Smooth muscle cell (in vitro differentiated cells): ENCODE measurements around the gene ADAR. TPM values are rescaled to one million over a fixed set of nuclear protein-coding genes. Genes with fewer than 3 reads are reported as not detected.

ENCODE experiments used
- DNase-seq: peaks from one replicate; lab custom pipeline; 2025; ENCODE audit not compliant: unreplicated experiment; lab: John Stamatoyannopoulos, UW
- H2AFZ ChIP-seq: fragments of 200-600 bp; sonication (generic); 2 replicates; pipeline ENCODE4 v1.6.0; 2016; ENCODE audit warnings: antibody characterized with exemption, low read depth, mild to moderate bottlenecking
- H3F3A ChIP-seq: fragments of 200-600 bp; sonication (generic); 2 replicates; pipeline ENCODE4 v1.6.0; 2017; ENCODE audit warnings: antibody characterized with exemption, low read depth
- H3K27ac ChIP-seq: fragments of 200-600 bp; sonication (generic); 2 replicates; pipeline ENCODE4 v1.5.1; 2016; ENCODE audit warnings: low read depth, mild to moderate bottlenecking
- H3K27me3 ChIP-seq: fragments of 200-600 bp; sonication (generic); 2 replicates; pipeline ENCODE4 v1.6.1; 2016; ENCODE audit warnings: low read depth, mild to moderate bottlenecking
- H3K36me3 ChIP-seq: fragments of 200-600 bp; sonication (generic); 2 replicates; pipeline ENCODE4 v1.5.1; 2016; ENCODE audit warnings: low read depth
- H3K4me1 ChIP-seq: fragments of 200-600 bp; sonication (generic); 2 replicates; pipeline ENCODE4 v1.5.1; 2016; ENCODE audit warnings: low read depth
- H3K4me2 ChIP-seq: fragments of 200-600 bp; sonication (generic); 2 replicates; pipeline ENCODE4 v1.6.0; 2016; ENCODE audit warnings: mild to moderate bottlenecking
- H3K4me3 ChIP-seq: fragments of 200-600 bp; sonication (generic); 2 replicates; pipeline ENCODE4 v1.5.1; 2016; ENCODE audit warnings: mild to moderate bottlenecking
- H3K79me2 ChIP-seq: fragments of 200-600 bp; sonication (generic); 2 replicates; pipeline ENCODE4 v1.6.0; 2016; ENCODE audit warnings: low read depth, mild to moderate bottlenecking
- H3K9ac ChIP-seq: fragments of 200-600 bp; sonication (generic); 2 replicates; pipeline ENCODE4 v1.6.0; 2016; ENCODE audit warnings: low read depth
- H3K9me3 ChIP-seq: fragments of 200-600 bp; sonication (generic); replicated peaks from 2 replicates; pipeline ENCODE4 v1.5.1; 2016; ENCODE audit warnings: low read depth
- H4K20me1 ChIP-seq: fragments of 200-600 bp; sonication (generic); 2 replicates; pipeline ENCODE4 v1.6.0; 2016; ENCODE audit warnings: low read depth
- WGBS: methylation state at CpG from one replicate; pipeline ENCODE4 v1.1.7; 2016; ENCODE audit warnings: low lambda C conversion rate; 5-methylcytosine and 5-hydroxymethylcytosine counted together
- polyA plus RNA-seq: library from polyadenylated mRNA; unstranded; fragments of >200 nt; fragmentation: Nextera tagmentation; extraction: Ambion mirVana; gene quantifications from 2 replicates; pipeline ENCODE4 v1.2.1, GENCODE V29; 2016
- total RNA-seq: library from RNA; depleted of rRNA; stranded (reverse); fragments of >200 nt; gene quantifications from 2 replicates; pipeline ENCODE4 v1.2.3, GENCODE V29; 2014
- TF ChIP-seq, protein P1 (sequence below): fragments of 200-600 bp; sonication (generic); IDR thresholded peaks from 2 replicates; pipeline ENCODE4 v1.5.1; 2017; ENCODE audit warnings: borderline replicate concordance, mild to moderate bottlenecking, antibody characterized with exemption; ENCODE audit not compliant: insufficient read depth, poor library complexity, severe bottlenecking

Gene ADAR
- total and polyA plus RNA-seq, 2 experiments from 2014 or later: 39.1 to 80.6 TPM

GRCh38 chr1:154614247-154614646, 6.3 kb upstream of the ADAR start:
- WGBS: 96% methylated on average over 4 of the region's 4 CpGs
- H3K4me1 ChIP-seq: peaks cover 3% of the 10 kb centered on the region
- H3F3A ChIP-seq: peaks cover 12% of the 10 kb centered on the region
- no peak overlapping the region for H2AFZ ChIP-seq
- H3K27ac ChIP-seq: no peak overlapping the region
- H4K20me1 ChIP-seq: peaks cover 93% of the 10 kb centered on the region
- TF ChIP-seq, protein P1, sequence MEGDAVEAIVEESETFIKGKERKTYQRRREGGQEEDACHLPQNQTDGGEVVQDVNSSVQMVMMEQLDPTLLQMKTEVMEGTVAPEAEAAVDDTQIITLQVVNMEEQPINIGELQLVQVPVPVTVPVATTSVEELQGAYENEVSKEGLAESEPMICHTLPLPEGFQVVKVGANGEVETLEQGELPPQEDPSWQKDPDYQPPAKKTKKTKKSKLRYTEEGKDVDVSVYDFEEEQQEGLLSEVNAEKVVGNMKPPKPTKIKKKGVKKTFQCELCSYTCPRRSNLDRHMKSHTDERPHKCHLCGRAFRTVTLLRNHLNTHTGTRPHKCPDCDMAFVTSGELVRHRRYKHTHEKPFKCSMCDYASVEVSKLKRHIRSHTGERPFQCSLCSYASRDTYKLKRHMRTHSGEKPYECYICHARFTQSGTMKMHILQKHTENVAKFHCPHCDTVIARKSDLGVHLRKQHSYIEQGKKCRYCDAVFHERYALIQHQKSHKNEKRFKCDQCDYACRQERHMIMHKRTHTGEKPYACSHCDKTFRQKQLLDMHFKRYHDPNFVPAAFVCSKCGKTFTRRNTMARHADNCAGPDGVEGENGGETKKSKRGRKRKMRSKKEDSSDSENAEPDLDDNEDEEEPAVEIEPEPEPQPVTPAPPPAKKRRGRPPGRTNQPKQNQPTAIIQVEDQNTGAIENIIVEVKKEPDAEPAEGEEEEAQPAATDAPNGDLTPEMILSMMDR: no peak
- H3K9me3 ChIP-seq: no peaks in the 10 kb centered on the region
- DNase-seq: no peak
- H3K79me2 ChIP-seq: peaks cover 83% of the 10 kb centered on the region
- H3K9ac ChIP-seq: no peak overlapping the region
- no peaks in the 10 kb centered on the region for H3K36me3 ChIP-seq
- H3K4me3 ChIP-seq: no peak overlapping the region
- H3K27me3 ChIP-seq: no peaks in the 10 kb centered on the region
- no peak overlapping the region for H3K4me2 ChIP-seq

DNA sequence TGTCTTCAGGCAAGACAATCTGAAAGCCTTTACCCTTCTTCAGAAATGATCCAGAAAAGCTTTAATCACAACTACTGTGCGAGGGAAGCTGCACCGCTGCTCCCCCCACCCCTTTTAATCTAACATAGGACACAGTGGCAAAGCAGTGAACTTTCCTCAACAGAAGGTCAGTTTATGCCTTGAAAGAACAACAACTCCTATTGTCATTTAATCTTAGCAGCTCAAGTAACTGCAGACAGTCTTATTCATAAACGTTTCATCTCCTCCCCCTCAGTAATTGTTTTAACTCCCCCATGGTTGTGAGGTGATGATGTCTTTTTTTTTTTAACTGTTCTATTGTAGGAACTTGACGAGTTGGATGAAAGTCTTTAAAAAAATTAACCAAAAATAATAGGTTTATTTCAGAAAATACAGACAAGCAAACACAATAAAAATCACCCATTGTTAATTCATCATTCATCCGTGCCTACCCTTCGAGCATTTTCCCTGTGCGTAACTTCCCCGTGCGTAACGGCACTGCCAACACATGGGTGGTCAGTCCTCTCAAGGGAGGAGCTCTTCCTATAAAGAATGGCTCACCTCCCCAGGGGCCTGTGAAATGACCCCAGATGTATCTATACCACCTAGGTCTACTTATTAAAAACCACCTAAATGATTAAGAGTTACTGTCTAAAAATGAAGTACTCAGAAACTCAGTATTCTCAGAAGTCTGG, 3.3 kb upstream of the ADAR start:
- peaks cover 80% of the 10 kb centered on the region for H4K20me1 ChIP-seq
- H3K9me3 ChIP-seq: no peaks in the 10 kb centered on the region
- H3K4me3 ChIP-seq: no peak overlapping the region
- H3K27ac ChIP-seq: no peak overlapping the region
- no peak overlapping the region for H2AFZ ChIP-seq
- H3K79me2 ChIP-seq: peaks cover 64% of the 10 kb centered on the region
- TF ChIP-seq, protein P1: no peak
- no peaks in the 10 kb centered on the region for H3K36me3 ChIP-seq
- 64% methylated on average over 10 of the region's 10 CpGs for WGBS
- DNase-seq: no peak
- H3K4me1 ChIP-seq: peaks cover 14% of the 10 kb centered on the region
- peaks cover 12% of the 10 kb centered on the region for H3F3A ChIP-seq
- no peak overlapping the region for H3K9ac ChIP-seq
- H3K27me3 ChIP-seq: no peaks in the 10 kb centered on the region
- no peak overlapping the region for H3K4me2 ChIP-seq

- 28% methylated on average over 12 of the region's 12 CpGs for WGBS
- no peak overlapping the region for H3K9ac ChIP-seq
- H3K36me3 ChIP-seq: no peaks in the 10 kb centered on the region
- peak overlapping the region; percentile 88 for H3K4me2 ChIP-seq
- no peaks in the 10 kb centered on the region for H3K9me3 ChIP-seq
- peaks cover 18% of the 10 kb centered on the region for H3K4me1 ChIP-seq
- TF ChIP-seq, protein P1: no peak
- peaks cover 65% of the 10 kb centered on the region for H3K79me2 ChIP-seq
- no peak for DNase-seq
- peaks cover 80% of the 10 kb centered on the region for H4K20me1 ChIP-seq
- peaks cover 5% of the 10 kb centered on the region for H3F3A ChIP-seq
- H3K27ac ChIP-seq: peak overlapping the region; percentile 95
- H3K27me3 ChIP-seq: no peaks in the 10 kb centered on the region
- H3K4me3 ChIP-seq: no peak overlapping the region
- no peak overlapping the region for H2AFZ ChIP-seq
Measured at GRCh38 chr1:154609398-154610380, 1.7 kb upstream of the ADAR start.
